ENCODE data around the gene SREBF2. TPM values are rescaled to one million over a fixed set of nuclear protein-coding genes. Genes with fewer than 3 reads are reported as not detected.
A peak's percentile ranks its signal among the peaks of the same experiment; 100 is the strongest.

SREBF2 gene
- total and polyA plus RNA-seq, 10 of the 15 experiments (the other 5 are each of a cell fraction or from before 2014, with no cell fraction given), result 2.4 to 177 (median 78.8) TPM

DNA sequence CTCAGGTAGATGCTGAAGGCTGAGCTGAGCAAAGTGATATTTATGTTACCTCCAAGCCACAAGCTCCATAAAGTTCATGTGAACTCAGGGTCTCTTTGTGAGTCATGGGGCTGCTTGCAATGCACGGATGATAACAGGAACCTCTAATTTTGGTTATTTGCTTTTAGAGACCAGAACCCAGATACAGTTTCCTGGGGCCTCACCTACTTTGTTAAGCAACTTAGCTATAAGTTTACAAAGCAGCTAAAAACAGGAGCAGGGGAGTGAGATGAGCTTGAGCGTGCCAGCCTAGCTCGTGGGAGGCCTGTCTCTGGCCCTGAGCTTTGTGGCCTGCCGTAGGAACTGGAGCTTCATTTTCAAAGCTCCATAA lies 29.2 kb downstream of the SREBF2 start (continued):
- TF ChIP-seq, protein P1, sequence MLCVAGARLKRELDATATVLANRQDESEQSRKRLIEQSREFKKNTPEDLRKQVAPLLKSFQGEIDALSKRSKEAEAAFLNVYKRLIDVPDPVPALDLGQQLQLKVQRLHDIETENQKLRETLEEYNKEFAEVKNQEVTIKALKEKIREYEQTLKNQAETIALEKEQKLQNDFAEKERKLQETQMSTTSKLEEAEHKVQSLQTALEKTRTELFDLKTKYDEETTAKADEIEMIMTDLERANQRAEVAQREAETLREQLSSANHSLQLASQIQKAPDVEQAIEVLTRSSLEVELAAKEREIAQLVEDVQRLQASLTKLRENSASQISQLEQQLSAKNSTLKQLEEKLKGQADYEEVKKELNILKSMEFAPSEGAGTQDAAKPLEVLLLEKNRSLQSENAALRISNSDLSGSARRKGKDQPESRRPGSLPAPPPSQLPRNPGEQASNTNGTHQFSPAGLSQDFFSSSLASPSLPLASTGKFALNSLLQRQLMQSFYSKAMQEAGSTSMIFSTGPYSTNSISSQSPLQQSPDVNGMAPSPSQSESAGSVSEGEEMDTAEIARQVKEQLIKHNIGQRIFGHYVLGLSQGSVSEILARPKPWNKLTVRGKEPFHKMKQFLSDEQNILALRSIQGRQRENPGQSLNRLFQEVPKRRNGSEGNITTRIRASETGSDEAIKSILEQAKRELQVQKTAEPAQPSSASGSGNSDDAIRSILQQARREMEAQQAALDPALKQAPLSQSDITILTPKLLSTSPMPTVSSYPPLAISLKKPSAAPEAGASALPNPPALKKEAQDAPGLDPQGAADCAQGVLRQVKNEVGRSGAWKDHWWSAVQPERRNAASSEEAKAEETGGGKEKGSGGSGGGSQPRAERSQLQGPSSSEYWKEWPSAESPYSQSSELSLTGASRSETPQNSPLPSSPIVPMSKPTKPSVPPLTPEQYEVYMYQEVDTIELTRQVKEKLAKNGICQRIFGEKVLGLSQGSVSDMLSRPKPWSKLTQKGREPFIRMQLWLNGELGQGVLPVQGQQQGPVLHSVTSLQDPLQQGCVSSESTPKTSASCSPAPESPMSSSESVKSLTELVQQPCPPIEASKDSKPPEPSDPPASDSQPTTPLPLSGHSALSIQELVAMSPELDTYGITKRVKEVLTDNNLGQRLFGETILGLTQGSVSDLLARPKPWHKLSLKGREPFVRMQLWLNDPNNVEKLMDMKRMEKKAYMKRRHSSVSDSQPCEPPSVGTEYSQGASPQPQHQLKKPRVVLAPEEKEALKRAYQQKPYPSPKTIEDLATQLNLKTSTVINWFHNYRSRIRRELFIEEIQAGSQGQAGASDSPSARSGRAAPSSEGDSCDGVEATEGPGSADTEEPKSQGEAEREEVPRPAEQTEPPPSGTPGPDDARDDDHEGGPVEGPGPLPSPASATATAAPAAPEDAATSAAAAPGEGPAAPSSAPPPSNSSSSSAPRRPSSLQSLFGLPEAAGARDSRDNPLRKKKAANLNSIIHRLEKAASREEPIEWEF (IDR thresholded peaks at IDR 0.05; ENCODE audit: insufficient replicate concordance, low read depth, low read length), result no peak
- TF ChIP-seq, protein P2, sequence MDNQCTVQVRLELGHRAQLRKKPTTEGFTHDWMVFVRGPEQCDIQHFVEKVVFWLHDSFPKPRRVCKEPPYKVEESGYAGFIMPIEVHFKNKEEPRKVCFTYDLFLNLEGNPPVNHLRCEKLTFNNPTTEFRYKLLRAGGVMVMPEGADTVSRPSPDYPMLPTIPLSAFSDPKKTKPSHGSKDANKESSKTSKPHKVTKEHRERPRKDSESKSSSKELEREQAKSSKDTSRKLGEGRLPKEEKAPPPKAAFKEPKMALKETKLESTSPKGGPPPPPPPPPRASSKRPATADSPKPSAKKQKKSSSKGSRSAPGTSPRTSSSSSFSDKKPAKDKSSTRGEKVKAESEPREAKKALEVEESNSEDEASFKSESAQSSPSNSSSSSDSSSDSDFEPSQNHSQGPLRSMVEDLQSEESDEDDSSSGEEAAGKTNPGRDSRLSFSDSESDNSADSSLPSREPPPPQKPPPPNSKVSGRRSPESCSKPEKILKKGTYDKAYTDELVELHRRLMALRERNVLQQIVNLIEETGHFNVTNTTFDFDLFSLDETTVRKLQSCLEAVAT (IDR thresholded peaks at IDR 0.05), result 0 out of 2 replicates have a peak, but pooled peaks have one; percentile 43
- TF ChIP-seq ZZZ3 (IDR thresholded peaks at IDR 0.05; ENCODE audit: control insufficient read depth, insufficient read length, low read depth) (no peak), LARP7 (IDR thresholded peaks at IDR 0.05) (no peak), EP300 (IDR thresholded peaks at IDR 0.05; ENCODE audit: borderline replicate concordance in 1 of 2, control insufficient read depth in 1 of 2, low read depth in 2 of 2, low read length in 2 of 2) (peak; percentile 18 to 66; a peak in 1 of 4 replicates), BRCA1 (IDR thresholded peaks at IDR 0.05; ENCODE audit: low read depth, low read length) (no peak), ETV6 (conservative IDR thresholded peaks at IDR 0.05 in 1 of 2, IDR thresholded peaks at IDR 0.05 in 1 of 2; ENCODE audit: borderline replicate concordance in 1 of 2, low read depth in 1 of 2) (peak in 1 of 2 experiments; percentile 37; a peak in 1 of 4 replicates), POLR2A (IDR thresholded peaks at IDR 0.05; ENCODE audit: low read depth, low read length) (peak; percentile 58; the same call in 1 of the 2 replicates), ATF7 (IDR thresholded peaks at IDR 0.05; ENCODE audit: low read depth) (peak; percentile 81), BHLHE40 (IDR thresholded peaks at IDR 0.05; ENCODE audit: borderline replicate concordance in 1 of 2, low read depth in 2 of 2, low read length in 1 of 2) (peak; percentile 64 to 68; a peak in 3 of 4 replicates), TBL1XR1 (IDR thresholded peaks at IDR 0.05; ENCODE audit: low read depth, low read length) (peak; percentile 91), SIN3A (IDR thresholded peaks at IDR 0.05; ENCODE audit: low read depth, low read length) (no peak), SUZ12 (IDR thresholded peaks at IDR 0.05; ENCODE audit: unreplicated experiment) (no peak), SMAD1 (IDR thresholded peaks at IDR 0.05; ENCODE audit: low read depth, partially characterized antibody) (no peak), RCOR1 (conservative IDR thresholded peaks at IDR 0.05; ENCODE audit: low read depth, low read length) (no peak)
- TF ChIP-seq, protein P3, sequence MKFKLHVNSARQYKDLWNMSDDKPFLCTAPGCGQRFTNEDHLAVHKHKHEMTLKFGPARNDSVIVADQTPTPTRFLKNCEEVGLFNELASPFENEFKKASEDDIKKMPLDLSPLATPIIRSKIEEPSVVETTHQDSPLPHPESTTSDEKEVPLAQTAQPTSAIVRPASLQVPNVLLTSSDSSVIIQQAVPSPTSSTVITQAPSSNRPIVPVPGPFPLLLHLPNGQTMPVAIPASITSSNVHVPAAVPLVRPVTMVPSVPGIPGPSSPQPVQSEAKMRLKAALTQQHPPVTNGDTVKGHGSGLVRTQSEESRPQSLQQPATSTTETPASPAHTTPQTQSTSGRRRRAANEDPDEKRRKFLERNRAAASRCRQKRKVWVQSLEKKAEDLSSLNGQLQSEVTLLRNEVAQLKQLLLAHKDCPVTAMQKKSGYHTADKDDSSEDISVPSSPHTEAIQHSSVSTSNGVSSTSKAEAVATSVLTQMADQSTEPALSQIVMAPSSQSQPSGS (IDR thresholded peaks at IDR 0.05; ENCODE audit: low read length), result peak; percentile 73
- TF ChIP-seq, protein P4, sequence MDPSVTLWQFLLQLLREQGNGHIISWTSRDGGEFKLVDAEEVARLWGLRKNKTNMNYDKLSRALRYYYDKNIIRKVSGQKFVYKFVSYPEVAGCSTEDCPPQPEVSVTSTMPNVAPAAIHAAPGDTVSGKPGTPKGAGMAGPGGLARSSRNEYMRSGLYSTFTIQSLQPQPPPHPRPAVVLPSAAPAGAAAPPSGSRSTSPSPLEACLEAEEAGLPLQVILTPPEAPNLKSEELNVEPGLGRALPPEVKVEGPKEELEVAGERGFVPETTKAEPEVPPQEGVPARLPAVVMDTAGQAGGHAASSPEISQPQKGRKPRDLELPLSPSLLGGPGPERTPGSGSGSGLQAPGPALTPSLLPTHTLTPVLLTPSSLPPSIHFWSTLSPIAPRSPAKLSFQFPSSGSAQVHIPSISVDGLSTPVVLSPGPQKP (IDR thresholded peaks at IDR 0.05; ENCODE audit: low read depth, low read length), result peak; percentile 58; the same call in 1 of the 2 replicates
